ENCODE results near the gene SLC45A2.

DNA sequence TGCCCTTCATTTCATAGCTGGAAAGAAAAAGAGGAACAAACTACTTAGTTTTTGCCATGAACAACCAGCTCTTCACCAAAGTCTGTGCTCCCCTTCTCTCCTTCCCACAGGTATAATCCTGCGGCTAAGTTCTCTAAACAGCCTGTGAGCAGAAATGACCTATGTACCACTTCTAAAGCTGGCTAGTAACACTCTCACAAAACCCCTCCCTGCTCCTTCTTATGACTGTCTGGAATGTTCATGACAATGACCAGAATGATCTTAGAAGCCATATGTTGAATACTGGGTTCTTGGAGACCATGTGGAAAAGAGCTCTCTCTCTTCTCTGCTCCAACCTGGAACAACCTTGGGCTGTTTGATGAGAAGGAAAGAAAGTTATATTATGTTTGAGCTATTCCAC lies 36.2 kb upstream of the SLC45A2 start:
- TF ChIP-seq EP300 (IDR thresholded peaks at IDR 0.05) (no peak), POLR2AphosphoS5 (IDR thresholded peaks at IDR 0.05) (no peak), POLR2A (IDR thresholded peaks at IDR 0.05) (no peak)
- TF ChIP-seq, protein P1, sequence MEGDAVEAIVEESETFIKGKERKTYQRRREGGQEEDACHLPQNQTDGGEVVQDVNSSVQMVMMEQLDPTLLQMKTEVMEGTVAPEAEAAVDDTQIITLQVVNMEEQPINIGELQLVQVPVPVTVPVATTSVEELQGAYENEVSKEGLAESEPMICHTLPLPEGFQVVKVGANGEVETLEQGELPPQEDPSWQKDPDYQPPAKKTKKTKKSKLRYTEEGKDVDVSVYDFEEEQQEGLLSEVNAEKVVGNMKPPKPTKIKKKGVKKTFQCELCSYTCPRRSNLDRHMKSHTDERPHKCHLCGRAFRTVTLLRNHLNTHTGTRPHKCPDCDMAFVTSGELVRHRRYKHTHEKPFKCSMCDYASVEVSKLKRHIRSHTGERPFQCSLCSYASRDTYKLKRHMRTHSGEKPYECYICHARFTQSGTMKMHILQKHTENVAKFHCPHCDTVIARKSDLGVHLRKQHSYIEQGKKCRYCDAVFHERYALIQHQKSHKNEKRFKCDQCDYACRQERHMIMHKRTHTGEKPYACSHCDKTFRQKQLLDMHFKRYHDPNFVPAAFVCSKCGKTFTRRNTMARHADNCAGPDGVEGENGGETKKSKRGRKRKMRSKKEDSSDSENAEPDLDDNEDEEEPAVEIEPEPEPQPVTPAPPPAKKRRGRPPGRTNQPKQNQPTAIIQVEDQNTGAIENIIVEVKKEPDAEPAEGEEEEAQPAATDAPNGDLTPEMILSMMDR (IDR thresholded peaks at IDR 0.05) = no peak
